ENCODE data around the gene DLX6. TPM values are rescaled to one million over a fixed set of nuclear protein-coding genes. Genes with fewer than 3 reads are reported as not detected.

The DLX6 gene
- total and polyA plus RNA-seq, 3 donors from 2014 or later, result 6.6 to 10.1 (median 7.3) TPM

- peaks cover 7% of the 10 kb centered on the region for H3K27me3 ChIP-seq
- H3K4me3 ChIP-seq, result peak overlapping the region; percentile 39 to 53
- H3K36me3 ChIP-seq (ENCODE audit: low read depth, missing control alignments), result no peaks in the 10 kb centered on the region
- H3K4me1 ChIP-seq, result peaks cover 3% of the 10 kb centered on the region
- WGBS, 2 donors, result 2 to 3% methylated on average over 5 to 70 of the region's 83 CpGs
- DNase-seq, result peak; percentile 64
- peak overlapping the region in 1 of 2 donors; percentile 41 for H3K27ac ChIP-seq
- no peak for TF ChIP-seq CTCF (IDR thresholded peaks at IDR 0.05)
- TF ChIP-seq POLR2A (IDR thresholded peaks at IDR 0.05), result no peak
- no peaks in the 10 kb centered on the region for H3K9me3 ChIP-seq
- intact Hi-C loops (cut with DNase I; ENCODE audit: low total_unique reads), result no loop called here
Observed at GRCh38 chr7:97006055-97006815, 882 bp downstream of the DLX6 start.

GRCh38 chr7:97006816-97007582 is 1.6 kb downstream of the DLX6 start:
- TF ChIP-seq POLR2A (IDR thresholded peaks at IDR 0.05) (no peak), CTCF (IDR thresholded peaks at IDR 0.05) (no peak)
- no peak for DNase-seq
- Histone ChIP-seq H3K27ac (peak overlapping the region in 1 of 2 donors; percentile 41), H3K4me3 (peak overlapping the region; percentile 39 to 53), H3K36me3 (ENCODE audit: low read depth, missing control alignments) (no peaks in the 10 kb centered on the region), H3K9me3 (no peaks in the 10 kb centered on the region), H3K27me3 (peaks cover 7% of the 10 kb centered on the region), H3K4me1 (peaks cover 3% of the 10 kb centered on the region)
- intact Hi-C loops (cut with DNase I; ENCODE audit: low total_unique reads), result no loop called here
- WGBS, 2 donors, result 11 to 18% methylated on average over 25 to 39 of the region's 39 CpGs

- no peak for TF ChIP-seq CTCF (IDR thresholded peaks at IDR 0.05)
- TF ChIP-seq POLR2A (IDR thresholded peaks at IDR 0.05), result no peak
- no peaks in the 10 kb centered on the region for H3K36me3 ChIP-seq (ENCODE audit: low read depth, missing control alignments)
- intact Hi-C loops (cut with DNase I; ENCODE audit: low total_unique reads), result no loop called here
- peaks cover 3% of the 10 kb centered on the region for H3K4me1 ChIP-seq
- no peak overlapping the region for H3K27ac ChIP-seq
- H3K4me3 ChIP-seq, result no peak overlapping the region
- DNase-seq, result no peak
- WGBS, 2 donors, result 34 to 50% methylated on average over 8 of the region's 8 CpGs
- no peaks in the 10 kb centered on the region for H3K9me3 ChIP-seq
- peaks cover 7% of the 10 kb centered on the region for H3K27me3 ChIP-seq
Observed at GRCh38 chr7:97007583-97007861, 2.2 kb downstream of the DLX6 start.

GRCh38 chr7:97008275-97008917 is 3.0 kb downstream of the DLX6 start:
- Histone ChIP-seq H3K9me3 (no peaks in the 10 kb centered on the region), H3K4me1 (peaks cover 3% of the 10 kb centered on the region), H3K27ac (no peak overlapping the region), H3K27me3 (peaks cover 7% of the 10 kb centered on the region), H3K4me3 (no peak overlapping the region), H3K36me3 (ENCODE audit: low read depth, missing control alignments) (no peaks in the 10 kb centered on the region)
- DNase-seq, result no peak
- intact Hi-C loops (cut with DNase I; ENCODE audit: low total_unique reads), result no loop called here
- 83 to 90% methylated on average over 3 of the region's 3 CpGs for WGBS, 2 donors
- TF ChIP-seq POLR2A (IDR thresholded peaks at IDR 0.05), result no peak
- TF ChIP-seq CTCF (IDR thresholded peaks at IDR 0.05), result no peak
